ENCODE measurements around the gene CDPF1.
"Not testable (repeated sequence)": the region's sequence is repeated elsewhere in the genome, so short reads cannot be mapped to it uniquely, and the experiment has no call there.

The CDPF1 gene

GRCh38 chr22:46220921-46221320 is 29.2 kb downstream of the CDPF1 start:
- DNase-seq, result no peak

DNA sequence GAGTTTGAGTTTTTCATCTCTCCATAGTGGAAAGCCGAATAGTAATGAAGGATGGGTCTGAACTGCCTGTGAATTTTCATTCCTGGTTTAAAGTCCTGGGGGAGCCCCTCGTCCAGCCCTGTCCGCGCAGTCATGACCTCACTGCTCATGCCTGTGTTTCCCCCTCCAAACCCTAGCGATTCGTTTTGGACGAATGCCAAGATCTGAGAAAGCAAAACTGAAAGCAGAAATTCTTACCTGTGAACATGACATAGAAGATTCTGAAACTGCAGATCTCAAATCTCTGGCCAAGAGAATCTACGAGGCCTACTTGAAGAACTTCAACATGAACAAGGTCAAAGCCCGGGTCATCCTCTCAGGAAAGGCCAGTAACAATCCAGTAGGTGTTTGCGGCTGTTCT is 30.5 kb downstream of the CDPF1 start:
- no peak for DNase-seq

DNA sequence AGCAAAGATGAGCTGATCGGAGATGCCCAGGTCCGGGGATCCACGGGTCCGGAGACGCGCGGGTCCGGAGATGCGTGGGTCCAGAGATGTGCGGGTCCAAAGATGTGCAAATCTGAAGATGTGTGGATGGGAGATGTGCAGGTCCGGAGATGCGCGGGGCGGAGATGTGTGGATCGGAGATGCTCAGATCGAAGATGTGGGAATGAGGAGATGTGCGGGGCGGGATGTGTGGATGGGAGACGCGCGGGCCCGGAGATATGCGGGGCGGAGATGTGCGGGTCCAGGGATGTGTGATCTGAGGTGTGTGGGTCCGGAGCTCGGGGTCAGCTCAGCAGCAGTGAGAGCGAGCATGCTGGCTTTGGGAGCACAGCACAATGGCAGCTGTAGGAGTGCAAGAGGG is 35.5 kb downstream of the CDPF1 start:
- DNase-seq, result no peak

- no peak for DNase-seq
These were observed 35.9 kb downstream of the CDPF1 start for GRCh38 chr22:46214149-46214548.

GRCh38 chr22:46213052-46213451 is 37.0 kb downstream of the CDPF1 start:
- no peak for DNase-seq

GRCh38 chr22:46212195-46212594 is 37.9 kb downstream of the CDPF1 start:
- no peak for DNase-seq

DNA sequence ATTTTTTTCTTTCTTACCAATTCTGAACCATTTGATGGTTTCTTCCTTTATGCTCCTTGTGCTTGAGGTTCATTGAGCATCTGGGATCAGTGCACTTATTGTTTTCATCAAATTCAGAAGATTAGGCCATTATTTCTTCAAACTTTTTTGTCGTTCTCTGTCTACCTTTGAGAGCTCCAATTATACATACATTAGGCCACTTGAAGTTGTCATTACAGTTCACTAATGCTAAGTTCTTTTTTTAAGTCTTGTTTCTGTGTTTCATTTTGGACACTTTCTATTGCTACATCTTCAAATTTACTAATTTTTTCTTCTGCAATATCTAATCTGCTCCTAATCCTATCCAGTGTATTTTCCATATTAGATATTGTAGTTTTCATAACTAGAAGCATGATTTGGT is 40.8 kb downstream of the CDPF1 start:
- no peak for DNase-seq

- DNase-seq, result no peak
These were observed 46.5 kb downstream of the CDPF1 start for GRCh38 chr22:46203601-46203980.

DNA sequence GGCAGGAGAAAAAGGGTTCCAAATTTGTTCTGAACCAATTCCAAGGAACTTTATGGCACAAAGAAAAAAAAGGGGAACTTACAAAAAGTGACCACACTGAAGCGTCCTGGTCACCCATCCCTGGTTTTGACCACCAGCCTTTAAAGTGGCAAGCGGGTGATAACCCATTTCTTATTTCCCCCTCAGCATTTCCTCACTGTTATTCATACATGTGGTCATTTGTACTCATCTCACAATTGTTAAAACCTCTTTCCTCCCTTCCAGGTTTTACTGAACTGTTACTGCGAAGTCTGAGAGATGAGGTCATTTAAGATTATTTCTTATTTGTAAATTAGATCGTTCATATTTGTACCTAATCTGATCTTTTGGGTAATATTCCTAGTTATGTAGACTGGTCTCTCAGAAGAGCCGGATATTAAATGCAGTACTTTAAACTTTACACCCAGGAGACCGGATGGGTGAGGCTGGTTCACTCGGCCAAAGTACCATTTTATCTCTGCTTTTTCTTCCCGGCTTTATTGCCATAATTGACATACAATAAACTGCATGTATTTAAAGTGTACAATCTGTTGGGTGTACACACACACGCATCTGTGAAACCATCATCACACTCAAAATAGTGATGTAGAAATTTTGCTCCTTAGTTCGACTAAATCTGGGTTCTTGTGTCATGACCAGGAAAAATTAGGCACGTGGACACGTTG is 47.0 kb downstream of the CDPF1 start:
- no peak for DNase-seq

DNA sequence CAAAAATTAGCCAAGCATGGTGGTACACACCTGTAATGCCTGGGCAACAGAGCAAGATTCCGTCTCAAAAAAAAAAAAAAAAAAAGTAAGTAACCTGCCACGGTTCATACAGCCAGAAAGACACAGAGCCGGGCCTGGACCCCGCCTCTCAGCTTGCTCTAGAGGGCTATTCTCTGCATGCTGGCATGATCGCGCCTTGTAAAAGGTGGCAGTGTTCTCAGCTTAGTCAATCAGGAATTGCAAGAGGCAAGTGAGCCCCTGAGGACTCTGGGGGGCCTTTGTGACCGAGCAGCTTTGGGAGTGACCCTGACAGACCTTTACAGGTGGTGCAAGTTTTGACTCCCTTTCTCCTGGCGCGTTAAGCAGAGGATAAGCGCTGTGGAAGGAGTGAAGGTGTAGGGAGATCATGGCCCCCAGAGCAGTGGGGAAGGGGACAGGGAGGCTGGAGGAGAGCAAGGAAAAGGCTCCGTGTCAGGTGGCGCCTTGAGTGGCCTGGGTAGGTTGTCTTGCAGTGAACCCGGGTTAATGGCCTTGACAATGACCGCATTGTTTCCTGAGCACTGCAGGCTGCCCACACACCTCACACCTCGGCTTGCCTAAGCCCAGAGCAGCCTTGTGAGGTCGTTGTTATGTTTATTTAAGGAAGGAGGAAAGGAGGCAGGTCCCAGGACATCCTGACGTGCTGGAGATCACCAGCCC is 48.9 kb downstream of the CDPF1 start:
- no peak for DNase-seq

GRCh38 chr22:46198806-46199205 is 51.3 kb downstream of the CDPF1 start:
- DNase-seq, result not testable (repeated sequence)

DNA sequence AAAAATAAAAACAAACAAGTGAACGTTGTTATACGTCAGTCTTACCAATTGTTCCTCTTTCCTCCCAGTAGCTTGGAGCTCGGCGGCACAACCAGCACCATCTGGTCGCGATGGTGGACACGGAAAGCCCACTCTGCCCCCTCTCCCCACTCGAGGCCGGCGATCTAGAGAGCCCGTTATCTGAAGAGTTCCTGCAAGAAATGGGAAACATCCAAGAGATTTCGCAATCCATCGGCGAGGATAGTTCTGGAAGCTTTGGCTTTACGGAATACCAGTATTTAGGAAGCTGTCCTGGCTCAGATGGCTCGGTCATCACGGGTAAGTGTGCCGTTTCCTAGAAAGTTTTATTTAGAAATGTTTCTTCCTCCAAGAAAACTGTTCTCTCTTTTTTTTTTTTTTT is 51.8 kb downstream of the CDPF1 start:
- DNase-seq, result no peak

DNA sequence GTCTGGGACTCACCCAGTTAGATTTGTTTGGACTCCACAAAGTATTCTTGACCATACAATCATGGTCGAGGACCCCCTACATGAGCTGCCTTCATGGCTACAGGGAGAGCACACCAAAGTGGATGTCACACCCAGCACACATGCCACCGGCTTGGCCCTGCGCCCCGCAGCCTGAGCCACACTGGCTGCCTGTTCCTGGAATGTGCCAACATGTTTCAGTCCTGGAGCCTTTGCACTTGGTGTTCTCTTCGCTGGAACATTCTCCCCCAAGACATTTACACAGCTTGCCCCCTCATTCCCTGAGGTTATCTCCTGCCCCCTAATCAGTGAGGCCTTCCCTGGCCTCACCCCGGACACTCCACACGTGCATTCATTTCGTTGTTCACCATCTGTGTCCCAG is 53.8 kb downstream of the CDPF1 start:
- DNase-seq, result no peak

- no peak for DNase-seq
These were observed 54.5 kb downstream of the CDPF1 start for GRCh38 chr22:46195487-46196165.
